H1 (cell line): ENCODE results near the gene C1RL.

Experiments used
- CEBPB ChIP-seq: IDR thresholded peaks from 2 replicates; pipeline ENCODE4 v1.6.1; 2012; ENCODE audit warnings: low read depth, low read length
- CTCF ChIP-seq, 3 experiments: IDR thresholded peaks; 1 replicate in 2 of 3; 2 replicates in 1 of 3; pipeline versions ENCODE4 v1.5.1 to v1.6.1; 2011; ENCODE audit warnings: low read length in 3 of 3, mild to moderate bottlenecking in 3 of 3, inconsistent platforms in 2 of 3, low read depth in 1 of 3, moderate library complexity in 1 of 3; ENCODE audit not compliant: insufficient read depth in 1 of 3; ENCODE audit errors: control extremely low read depth in 1 of 3
- EZH2 ChIP-seq: fragments of 200-600 bp; sonication (generic); IDR thresholded peaks from 2 replicates; pipeline ENCODE4 v1.7.1; 2012; ENCODE audit warnings: low read depth, mild to moderate bottlenecking, moderate library complexity, low read length, inconsistent platforms; ENCODE audit not compliant: severe bottlenecking
- HDAC2 ChIP-seq, 2 experiments: fragments of 300-600 bp in 1 of 2; sonication (generic) in 1 of 2; IDR thresholded peaks; 2 replicates each; pipeline ENCODE4 v1.6.1; 2011 to 2012; ENCODE audit warnings: low read depth in 2 of 2, low read length in 2 of 2, mild to moderate bottlenecking in 2 of 2, moderate library complexity in 2 of 2, borderline replicate concordance in 1 of 2, inconsistent platforms in 1 of 2
- MAX ChIP-seq: IDR thresholded peaks from 2 replicates; pipeline ENCODE4 v1.6.1; 2012; ENCODE audit warnings: inconsistent platforms
- NRF1 ChIP-seq: IDR thresholded peaks from 2 replicates; pipeline ENCODE4 v1.6.1; 2011; ENCODE audit warnings: mild to moderate bottlenecking, low read depth, low read length, improper control_type of control experiment
- SIRT6 ChIP-seq: IDR thresholded peaks from one replicate; pipeline ENCODE4 v1.7.1; 2012; ENCODE audit warnings: low read length, inconsistent platforms
- SUZ12 ChIP-seq: fragments of 200-600 bp; sonication (generic); IDR thresholded peaks from 2 replicates; pipeline ENCODE4 v1.6.1; 2012; ENCODE audit warnings: mild to moderate bottlenecking, inconsistent platforms, low read length, moderate library complexity, mixed read lengths

GRCh38 chr12:7136676-7137075, 27.7 kb upstream of the C1RL start:
- no peak for TF ChIP-seq CTCF (IDR thresholded peaks at IDR 0.05; ENCODE audit: control extremely low read depth in 1 of 3, insufficient read depth in 1 of 3, low read depth in 1 of 3, low read length in 3 of 3)
- no peak for TF ChIP-seq EZH2
- no peak for TF ChIP-seq NRF1
- TF ChIP-seq SIRT6, result no peak
- no peak for TF ChIP-seq MAX
- TF ChIP-seq SUZ12, result no peak
- TF ChIP-seq HDAC2 (IDR thresholded peaks at IDR 0.05; ENCODE audit: borderline replicate concordance in 1 of 2, low read depth in 2 of 2, low read length in 2 of 2), result no peak
- no peak for TF ChIP-seq CEBPB
